GM19467 (cell line): ENCODE results near the gene DNAJC8.
A peak's percentile ranks its signal among the peaks of the same experiment; 100 is the strongest.

Experiments used
- ATAC-seq: cut with Tn5 transposase; IDR thresholded peaks from one replicate; pipeline ENCODE4 v1.9.1; 2021; ENCODE audit warnings: mild to moderate bottlenecking, moderate library complexity; ENCODE audit not compliant: unreplicated experiment

DNAJC8 gene

DNA sequence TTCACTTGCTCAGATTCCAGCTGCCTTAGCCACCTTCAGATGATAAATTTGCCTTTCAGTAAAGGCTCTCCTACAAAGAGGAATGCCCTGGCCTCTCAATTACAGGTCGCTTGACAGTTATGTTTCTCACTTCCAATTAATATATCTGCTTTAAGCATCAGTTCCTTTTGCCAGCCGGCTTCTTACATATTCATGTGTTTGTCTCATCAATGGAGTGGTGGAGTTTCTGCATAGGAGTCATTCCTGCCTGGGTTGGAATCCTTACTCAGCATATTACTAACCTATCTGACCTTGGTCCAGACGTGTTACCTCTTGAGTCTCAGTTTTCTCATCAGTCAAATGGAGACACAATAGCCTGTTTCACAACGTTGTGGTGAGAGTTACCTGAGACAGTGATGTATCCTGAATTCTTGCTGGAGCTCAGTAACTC, 17.1 kb upstream of the DNAJC8 start:
- ATAC-seq = no peak

DNA sequence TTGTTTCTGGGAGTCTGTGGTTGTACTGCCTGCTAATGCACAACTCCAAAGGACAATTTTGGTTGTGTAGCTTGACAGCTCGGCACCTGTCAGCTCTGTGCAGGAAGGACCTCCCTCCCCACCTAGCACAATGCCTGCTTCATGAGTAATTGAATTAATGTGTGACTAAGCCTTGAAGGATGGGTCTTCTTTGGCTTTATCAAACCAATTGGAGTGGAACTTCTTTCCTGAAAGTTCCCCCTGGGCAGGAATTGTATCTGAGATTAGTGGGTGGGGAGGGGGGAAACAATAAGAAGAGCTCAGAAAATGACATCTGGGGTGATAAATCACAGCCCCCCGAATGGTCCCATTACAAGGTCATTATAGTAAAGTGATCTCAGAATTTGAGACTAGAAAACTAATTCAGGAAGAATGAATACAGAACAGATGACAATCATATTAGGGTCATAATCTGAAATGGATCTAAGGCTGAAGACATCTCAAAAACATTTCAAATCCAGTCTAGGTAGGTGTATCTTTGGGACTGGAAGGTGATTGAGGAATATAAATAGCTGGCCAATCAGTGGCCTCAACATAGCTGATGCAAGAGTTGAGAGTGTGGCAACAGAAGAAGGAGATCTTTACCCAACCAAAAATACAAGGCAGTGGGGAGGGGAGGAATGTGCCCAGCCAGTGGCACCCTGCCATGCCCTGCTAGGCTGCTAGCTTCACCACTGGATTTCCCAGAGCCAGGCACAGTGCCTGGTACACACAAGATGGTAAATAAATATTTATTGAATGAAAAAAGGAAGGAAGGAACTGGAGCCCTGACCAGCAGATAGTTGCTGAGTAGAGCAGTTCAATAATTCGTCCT, 16.4 kb upstream of the DNAJC8 start:
- no peak for ATAC-seq

DNA sequence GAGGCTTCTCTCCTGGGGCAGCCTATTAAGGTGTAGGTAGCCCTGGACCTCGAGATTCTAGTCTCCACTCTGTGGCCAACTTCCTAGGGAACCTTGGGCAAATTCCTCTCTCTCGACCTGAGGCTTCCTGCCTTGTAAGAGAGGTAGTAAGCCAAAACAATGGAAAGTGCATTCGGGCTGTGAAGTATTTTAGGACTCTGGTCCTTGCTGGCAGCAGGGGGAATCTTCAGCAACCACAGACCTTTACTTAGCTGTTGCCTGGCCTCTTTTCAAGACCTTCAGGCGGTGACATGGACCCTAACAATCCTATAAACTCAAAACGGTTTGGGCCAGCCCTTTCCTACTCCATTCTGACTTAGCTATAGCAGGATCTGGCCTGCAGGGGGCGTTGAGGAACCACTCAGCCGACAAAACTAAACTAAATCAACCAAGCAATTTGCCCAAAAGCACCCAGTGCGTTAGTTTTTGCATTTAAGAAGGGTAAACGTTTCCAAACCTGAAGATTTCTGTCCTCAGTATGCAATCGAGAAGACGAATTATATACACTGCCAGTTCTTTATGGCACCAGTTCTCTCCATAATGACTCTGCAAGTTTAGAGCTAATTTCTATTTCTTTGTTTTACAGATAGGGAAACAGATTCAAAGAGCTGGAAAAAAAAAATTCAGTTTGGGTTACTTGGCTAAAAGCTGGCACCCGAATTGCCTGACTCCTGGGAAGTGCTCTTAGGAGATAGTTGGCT, 15.6 kb upstream of the DNAJC8 start:
- no peak for ATAC-seq

DNA sequence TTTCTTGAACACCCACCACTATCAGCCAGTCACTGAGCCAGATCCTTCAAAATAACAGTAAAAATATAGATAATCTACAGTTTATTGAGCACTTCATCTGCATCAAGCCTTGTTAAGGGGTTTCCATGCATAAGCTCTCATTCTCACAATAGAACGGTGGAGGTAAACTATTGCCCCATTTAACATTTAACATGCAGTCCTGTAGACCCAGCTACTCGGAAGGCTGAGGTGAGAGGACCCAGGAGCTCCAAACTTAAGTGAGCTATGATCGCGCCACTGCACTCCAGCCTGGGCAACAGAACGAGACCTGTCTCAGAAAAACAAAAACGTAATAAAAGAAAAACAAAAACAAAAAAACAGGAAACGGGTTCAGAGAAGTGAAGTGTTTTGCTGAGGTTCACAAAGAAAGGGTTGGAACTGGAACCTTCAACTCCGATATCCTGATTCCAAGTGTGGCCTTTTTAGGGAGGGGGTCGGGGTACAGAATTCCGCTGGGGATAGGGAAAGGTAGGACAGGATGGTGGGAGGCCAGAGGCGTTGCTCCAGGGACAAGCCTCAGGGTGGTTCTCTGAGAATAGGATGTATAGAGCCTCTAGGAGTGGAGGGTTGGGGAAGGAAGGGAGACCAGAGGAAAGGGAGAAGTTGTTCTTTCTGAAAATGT, 14.9 kb upstream of the DNAJC8 start:
- no peak for ATAC-seq

DNA sequence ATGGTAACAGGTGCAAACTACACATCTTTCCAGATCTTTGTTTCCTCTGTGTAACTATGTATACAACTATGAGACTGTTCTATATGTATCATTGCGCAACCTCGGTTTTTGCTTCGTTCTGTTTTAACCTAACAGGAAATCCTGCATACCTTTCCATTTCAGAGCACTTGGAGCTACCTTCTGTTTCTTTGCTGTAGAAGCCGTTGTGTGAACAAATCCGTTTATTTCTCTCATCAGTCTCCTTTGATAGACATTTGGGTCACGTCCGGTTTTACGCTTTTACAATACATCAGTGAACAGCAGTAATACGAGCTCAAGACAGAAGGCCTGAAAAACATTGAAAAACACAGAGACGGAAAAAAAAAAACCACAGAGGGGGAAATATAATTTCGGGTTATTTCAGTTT, 13.6 kb upstream of the DNAJC8 start:
- ATAC-seq = peak; percentile 28

DNA sequence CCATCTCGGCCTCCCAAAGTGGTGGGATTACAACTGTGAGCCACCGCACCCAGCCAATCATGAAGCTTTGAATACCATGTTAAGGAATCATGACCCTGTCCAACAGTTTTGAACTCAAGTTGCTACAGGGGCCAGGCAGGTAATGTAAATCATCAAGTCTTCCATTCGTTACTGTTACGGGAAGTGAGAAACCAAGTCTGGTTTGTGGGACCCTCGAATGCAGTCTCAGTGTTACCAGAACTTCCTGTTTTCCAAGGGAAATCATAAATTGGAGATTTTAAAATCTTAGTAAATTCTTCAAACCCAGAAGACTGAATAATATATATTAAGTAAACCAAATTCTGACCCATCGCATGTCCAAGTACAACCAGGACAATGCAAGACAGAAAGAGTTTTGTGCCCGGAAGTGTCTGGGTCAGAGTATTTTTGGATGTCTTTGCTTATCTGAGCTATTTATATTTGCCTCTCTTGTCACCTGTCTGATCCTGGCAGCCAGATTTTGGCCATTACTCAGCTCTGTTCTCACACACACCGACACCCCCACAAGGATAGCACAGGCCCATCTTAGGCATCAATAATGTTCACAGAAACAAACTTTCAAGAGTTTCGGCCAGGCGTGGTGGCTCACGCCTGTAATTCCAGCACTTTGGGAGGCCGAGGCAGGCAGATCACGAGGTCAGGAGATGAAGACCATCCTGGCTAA, 11.9 kb upstream of the DNAJC8 start:
- ATAC-seq = no peak

DNA sequence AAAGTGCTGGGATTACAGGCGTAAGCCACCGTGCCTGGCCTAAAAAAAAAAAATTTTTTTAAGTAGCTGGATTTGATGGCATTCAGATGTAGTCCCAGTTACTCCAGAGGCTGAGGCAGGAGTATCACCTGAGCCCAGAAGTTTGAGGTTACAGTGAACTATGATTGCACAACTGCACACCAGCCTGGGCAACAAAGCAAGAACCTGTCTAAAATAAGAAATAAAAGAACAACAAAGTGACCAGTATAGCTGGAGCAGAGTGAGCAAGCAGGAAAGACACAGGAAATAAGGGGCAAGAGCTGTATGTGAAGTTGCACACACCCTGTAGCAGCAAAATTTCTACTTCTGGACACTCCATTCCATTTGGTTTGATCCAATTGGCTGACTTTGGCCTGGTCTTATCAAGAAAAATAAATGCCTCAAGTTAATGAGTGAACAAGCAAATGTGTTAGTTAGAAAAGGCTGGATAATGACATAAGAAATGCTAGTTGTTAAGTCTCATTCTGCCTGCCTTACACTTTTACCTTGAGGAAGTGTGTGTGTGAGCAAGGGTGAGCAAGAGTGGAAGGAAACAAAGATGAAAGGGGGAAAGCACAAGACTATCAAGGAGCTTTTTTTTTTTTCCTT, 11.0 kb upstream of the DNAJC8 start:
- ATAC-seq = no peak

DNA sequence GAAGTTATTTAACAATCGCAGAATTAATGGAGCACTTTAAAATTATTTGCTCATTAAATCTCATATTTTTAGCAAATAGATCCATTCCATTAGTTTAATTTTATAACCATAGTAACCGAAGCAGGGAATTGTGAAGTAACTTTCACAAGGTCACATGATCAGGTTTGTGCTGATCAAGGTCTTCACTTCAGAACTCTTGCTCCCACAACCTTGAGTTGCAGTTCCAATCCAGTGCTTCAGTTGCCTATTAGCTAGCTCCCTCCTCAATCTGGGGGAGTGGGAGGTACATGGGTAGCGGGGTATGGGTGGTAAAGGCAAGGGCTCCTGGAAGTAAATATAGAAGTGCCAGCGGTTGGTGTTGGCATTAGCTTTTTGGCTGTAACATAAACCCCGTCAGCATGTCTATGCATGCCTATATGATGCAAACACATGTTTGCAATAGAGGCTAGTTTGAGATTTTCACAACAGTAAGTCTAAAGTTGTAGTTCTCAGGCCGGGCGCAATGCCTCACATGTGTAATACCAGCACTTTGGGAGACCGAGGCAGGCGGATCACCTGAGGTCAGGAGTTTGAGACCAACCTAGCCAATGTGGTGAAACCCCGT, 8.9 kb upstream of the DNAJC8 start:
- no peak for ATAC-seq

DNA sequence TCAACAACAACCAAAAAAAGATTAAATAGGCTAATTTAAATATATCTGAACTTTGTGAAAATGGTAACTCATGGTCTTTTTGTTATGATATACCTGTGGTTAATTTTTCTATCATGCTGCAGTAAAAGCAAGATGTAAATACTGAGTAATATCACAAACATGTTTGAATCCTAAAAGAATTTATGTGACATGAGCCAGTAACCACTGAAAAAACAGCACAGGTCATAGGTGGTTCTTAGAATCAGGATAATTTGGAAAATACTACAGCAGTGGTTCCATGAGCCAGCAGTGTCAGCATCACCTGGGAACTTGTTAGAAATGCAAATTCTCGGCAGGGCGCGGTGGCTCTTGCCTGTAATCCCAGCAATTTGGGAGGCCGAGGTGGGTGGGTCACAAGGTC, 7.2 kb upstream of the DNAJC8 start:
- no peak for ATAC-seq

DNA sequence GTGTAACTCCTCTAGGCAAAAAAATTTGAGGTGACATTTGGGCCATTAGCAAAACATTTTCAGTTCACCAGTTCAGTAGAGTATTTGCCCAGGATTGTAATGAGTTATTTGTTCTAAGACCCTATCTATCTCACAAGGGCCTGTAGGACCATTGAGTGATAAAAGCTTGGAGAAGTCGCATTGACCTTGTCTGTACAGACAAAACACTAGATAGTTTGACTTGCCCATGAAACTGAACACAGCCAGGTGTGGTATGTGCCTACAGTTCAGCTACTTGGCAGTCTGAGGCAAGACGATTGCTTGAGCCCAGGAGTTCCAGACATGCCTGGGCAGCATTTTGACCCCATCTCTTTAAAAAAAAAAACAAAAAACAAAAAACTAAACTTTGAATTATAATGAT, 6.2 kb upstream of the DNAJC8 start:
- ATAC-seq = no peak

DNA sequence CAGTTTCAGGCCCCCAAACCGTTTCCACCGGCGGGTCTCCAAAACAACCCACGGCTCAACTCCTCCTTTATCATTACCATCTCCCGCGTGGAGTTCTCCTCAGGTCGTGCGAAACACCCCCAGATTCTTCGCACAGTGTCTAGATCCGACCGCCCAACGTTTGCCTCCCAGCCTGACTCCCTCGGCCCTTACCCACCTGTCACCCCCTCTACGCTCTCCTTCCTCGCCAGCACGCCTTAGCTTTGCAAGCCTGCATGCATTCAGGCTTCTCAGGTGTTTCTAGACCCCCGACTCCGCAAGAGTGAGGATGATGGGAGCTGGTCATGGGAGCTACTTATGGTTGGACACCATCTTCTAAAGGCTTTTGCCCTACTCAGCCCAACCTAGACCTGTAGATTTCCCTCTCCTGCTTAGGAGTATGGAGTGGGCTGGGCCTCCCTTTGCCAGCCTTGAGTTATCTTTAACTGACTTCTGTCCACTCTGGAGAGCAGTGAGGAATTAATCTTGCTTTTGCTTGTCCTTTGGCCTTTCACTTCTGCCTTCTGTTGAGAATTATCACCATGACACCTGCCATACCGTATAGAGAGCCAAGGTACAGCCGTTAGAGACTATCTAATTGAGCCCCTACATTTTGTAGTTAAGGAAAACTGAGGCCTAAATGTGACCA, 4.0 kb upstream of the DNAJC8 start:
- ATAC-seq = no peak

DNA sequence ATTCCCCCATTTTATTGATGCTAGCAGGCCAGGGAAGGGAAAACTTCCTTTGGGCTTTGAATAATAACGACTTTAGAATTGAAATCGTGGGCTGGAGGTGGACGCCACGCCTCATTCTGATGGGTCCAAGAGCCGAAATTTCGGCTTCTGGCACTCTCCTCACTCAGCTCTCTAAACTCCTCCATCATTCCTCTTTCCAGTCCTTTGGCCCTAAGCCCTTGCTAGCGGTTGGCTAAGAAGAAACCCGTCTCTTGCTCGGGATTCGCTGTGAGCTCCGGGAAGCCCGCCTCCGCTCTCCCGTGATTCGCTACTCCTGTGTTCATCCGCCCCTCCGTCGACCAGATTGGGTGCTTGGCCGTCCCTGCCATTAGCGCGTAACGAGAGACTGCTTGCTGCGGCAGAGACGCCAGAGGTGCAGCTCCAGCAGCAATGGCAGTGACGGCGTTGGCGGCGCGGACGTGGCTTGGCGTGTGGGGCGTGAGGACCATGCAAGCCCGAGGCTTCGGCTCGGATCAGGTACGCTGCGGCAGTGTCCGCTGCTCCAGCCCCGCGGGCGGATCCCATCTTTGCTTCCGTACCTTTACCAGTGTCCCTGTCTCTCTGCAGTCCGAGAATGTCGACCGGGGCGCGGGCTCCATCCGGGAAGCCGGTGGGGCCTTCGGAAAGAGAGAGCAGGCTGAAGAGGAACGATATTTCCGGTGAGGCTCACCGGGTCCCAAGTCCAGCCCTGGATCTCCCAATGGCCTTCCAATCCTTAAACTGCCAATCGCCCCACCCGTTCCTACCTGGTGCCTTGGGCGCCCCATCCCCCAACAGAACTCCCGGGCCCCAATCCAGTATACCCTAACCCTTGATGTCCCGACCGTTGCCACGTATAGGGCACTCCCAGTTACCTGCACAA, 3.2 kb upstream of the DNAJC8 start, which contains the start of gene ATP5IF1:
Gene ATP5IF1 (plus strand): TSS at position 370 of the 901 bp plus-strand sequence. CDS start 60 bp downstream, at position 430.
- peak; percentile 84 for ATAC-seq

DNA sequence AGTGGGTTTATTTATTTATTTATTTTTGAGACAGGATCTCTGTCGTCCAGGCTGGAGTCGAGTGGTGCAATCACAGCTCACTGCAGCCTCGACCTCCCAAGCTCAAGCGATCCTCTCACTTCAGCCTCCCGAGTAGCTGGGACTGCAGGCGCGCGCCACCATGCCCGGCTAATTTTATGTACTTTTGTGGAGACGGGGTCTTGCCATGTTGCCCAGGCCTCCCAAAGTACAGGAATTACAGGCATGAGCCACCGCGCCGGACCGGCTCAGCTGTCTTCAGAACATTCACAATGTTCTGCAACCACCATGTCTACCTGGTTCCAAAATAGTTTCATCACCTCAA, 406 bp upstream of the DNAJC8 start:
- no peak for ATAC-seq

DNA sequence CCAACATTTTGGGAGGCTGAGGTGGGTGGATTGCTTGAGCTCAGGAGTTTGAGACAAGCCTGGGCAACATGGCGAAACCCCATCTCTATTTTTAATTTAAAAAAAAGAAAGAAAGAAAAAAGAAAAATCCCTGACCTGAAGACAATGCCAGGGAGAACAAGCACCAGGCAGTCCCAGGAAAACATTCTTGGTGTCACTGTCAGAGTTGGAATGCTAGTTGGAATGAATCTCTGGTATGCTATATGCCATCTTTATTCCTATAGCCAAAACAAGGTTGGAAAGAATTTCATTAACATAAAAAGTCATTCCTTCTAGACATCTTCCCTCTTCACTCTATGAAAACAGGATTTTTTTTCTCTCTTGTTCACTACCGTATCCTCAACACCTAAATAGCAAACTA, 2.8 kb downstream of the DNAJC8 start:
- no peak for ATAC-seq

DNA sequence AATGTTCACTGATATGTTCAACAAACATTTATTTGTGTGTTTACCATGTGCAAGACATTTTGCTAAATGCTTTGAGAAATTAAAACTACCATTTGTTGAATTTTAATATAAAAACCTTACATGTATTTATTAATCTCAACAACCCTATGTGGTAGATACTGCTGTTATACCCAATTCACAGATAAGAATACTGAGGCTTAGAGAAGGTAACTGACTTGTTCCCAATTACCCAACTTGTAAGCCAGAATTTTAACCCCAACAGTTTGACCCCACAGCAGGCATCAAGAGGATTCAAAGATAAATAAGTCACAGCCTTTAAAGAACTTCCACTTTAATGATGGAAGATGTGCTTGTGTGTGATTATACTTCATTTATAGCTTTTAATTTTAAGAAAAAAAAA, 3.7 kb downstream of the DNAJC8 start:
- ATAC-seq = no peak

DNA sequence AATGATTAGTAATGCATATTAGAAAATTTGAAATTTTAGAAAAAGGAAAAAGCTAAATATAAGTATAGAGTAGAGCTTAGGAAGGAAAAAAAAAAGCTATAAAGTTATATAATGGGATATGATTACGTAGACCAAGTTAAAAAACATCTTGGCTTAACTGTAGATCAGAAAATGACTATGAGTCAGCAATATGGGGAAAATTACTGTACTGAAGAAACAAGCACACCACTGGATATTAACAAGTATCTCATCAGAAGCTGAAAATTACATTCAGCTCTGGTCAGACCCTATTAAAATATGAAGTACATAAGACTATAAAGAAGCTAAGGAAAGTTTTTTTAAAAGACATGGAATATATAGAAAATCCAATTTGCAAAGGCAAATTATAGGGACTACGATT, 19.5 kb downstream of the DNAJC8 start:
- no peak for ATAC-seq

DNA sequence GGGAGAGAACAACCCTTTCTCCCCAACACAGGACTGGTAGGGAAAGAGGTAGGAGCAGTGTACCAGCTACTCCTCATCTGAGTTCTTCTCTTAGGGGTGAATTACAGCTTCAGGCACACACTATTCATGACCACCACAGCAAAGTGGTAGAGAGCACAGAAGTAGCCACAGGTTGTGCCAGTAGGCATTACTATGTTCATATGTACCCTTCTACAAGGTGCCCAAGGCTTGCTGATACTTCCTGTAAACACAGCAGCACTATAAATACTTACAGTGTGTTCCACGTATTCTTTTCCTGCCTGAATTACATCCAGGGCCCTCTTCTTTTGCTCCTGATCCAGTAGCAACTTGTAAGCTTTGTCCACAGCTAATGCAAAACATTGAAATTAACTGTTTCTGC, 23.1 kb downstream of the DNAJC8 start:
- no peak for ATAC-seq

DNA sequence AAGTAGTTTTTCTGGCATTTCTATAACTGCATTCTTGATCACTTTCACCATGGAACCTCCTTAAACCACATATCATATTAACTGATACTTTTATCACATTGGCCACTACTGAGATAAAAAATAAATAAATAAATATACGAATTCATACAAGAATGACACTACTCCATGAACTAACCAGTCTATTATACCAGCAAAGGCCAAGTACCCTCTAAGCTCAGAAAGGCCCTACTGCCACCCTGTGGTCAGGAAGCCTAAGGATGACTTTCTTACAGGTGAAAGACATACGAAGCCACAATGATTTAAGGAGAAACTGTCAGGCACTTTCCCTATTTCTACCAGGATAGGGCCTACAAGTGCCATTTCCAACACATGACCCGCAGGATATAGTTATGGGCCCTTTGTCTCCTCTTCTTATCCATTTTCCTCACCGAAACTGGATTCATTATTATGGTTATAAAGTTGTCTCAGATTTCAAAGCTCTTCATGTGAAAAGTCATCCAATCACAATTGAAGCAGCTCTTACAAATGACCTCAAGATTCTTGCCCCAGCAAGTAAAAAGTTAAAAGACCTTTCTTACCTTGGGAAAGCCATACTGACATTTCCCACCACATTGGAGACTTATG, 23.9 kb downstream of the DNAJC8 start:
- ATAC-seq = no peak
